OCI-LY7 (cell line): Measurements from ENCODE around the gene PCID2. TPM values are rescaled to one million over a fixed set of nuclear protein-coding genes. Genes with fewer than 3 reads are reported as not detected.

Source experiments
- BruUV-seq: library from RNA; stranded (reverse); fragments of 400-500 nt; replicated peaks from 2 replicates; lab custom pipeline; 2021; lab: Mats Ljungman, UMichigan
- CTCF ChIA-PET: fragments of 300-600 bp; sonication (Branson Sonifier 250); formaldehyde crosslinking; loops from one replicate; lab custom pipeline; 2022; ENCODE audit warnings: antibody characterized with exemption; ENCODE audit not compliant: unreplicated experiment; lab: Charles Lee
- POLR2A ChIA-PET: fragments of 300-600 bp; sonication (Branson Sonifier 250); formaldehyde crosslinking; loops from one replicate; lab custom pipeline; 2022; ENCODE audit warnings: antibody characterized with exemption; lab: Charles Lee
- DNase-seq: peaks from one replicate; pipeline ENCODE4 v3.0.0-alpha.2; 2015; ENCODE audit warnings: low spot score
- H2AFZ ChIP-seq: fragments of 200-600 bp; sonication (generic), shearing (Covaris generic); 2 replicates; pipeline ENCODE4 v1.6.1; 2014; ENCODE audit warnings: mild to moderate bottlenecking, antibody characterized with exemption, low read length, moderate library complexity
- H3K27ac ChIP-seq: fragments of 200-600 bp; sonication (generic); 2 replicates; pipeline ENCODE4 v1.5.1; 2014; ENCODE audit warnings: mixed run types, low read depth, mild to moderate bottlenecking, moderate library complexity, low read length, inconsistent platforms; ENCODE audit not compliant: poor library complexity, severe bottlenecking
- H3K36me3 ChIP-seq: fragments of 200-600 bp; sonication (generic); 2 replicates; pipeline ENCODE4 v1.6.1; 2014; ENCODE audit warnings: mild to moderate bottlenecking, antibody characterized with exemption, low read length, moderate library complexity, mixed read lengths; ENCODE audit not compliant: insufficient read depth
- H3K4me1 ChIP-seq: fragments of 200-600 bp; sonication (generic); 2 replicates; pipeline ENCODE4 v1.5.1; 2014; ENCODE audit warnings: mild to moderate bottlenecking, low read length; ENCODE audit not compliant: insufficient read depth, poor library complexity, severe bottlenecking
- H3K4me2 ChIP-seq: fragments of 200-600 bp; sonication (generic); 2 replicates; pipeline ENCODE4 v1.6.1; 2014; ENCODE audit warnings: mild to moderate bottlenecking, low read length
- H3K4me3 ChIP-seq: fragments of 200-600 bp; sonication (generic); 2 replicates; pipeline ENCODE4 v1.5.1; 2014; ENCODE audit warnings: mild to moderate bottlenecking, low read depth, low read length; ENCODE audit not compliant: poor library complexity, severe bottlenecking
- H3K79me2 ChIP-seq: fragments of 200-600 bp; sonication (generic); 2 replicates; pipeline ENCODE4 v1.6.1; 2016; ENCODE audit warnings: low read depth, mild to moderate bottlenecking, low read length, moderate library complexity, mixed read lengths; ENCODE audit not compliant: insufficient read depth
- H3K9me2 ChIP-seq: fragments of 200-600 bp; sonication (generic); 2 replicates; pipeline ENCODE4 v1.6.1; 2016; ENCODE audit warnings: mild to moderate bottlenecking, low read length, mixed read lengths; ENCODE audit not compliant: insufficient read depth
- H3K9me3 ChIP-seq: fragments of 200-600 bp; sonication (generic); 2 replicates; pipeline ENCODE4 v1.6.1; 2014; ENCODE audit warnings: mild to moderate bottlenecking, mixed run types, low read length, mixed read lengths
- H4K20me1 ChIP-seq: fragments of 200-600 bp; sonication (generic); 2 replicates; pipeline ENCODE4 v1.6.1; 2014; ENCODE audit warnings: mild to moderate bottlenecking, antibody characterized with exemption, low read length, moderate library complexity, mixed read lengths; ENCODE audit not compliant: insufficient read depth
- CTCF ChIP-seq: fragments of 200-600 bp; sonication (generic); conservative IDR thresholded peaks from 2 replicates; pipeline ENCODE4 v1.5.1; 2014; ENCODE audit warnings: mild to moderate bottlenecking, antibody characterized with exemption, low read length, moderate library complexity, mixed read lengths
- EZH2phosphoT487 ChIP-seq: fragments of 200-600 bp; sonication (generic); IDR thresholded peaks from 2 replicates; pipeline ENCODE4 v1.6.1; 2018; ENCODE audit warnings: low read depth, borderline replicate concordance, mild to moderate bottlenecking, mixed run types, antibody characterized with exemption, low read length, moderate library complexity, mixed read lengths
- intact Hi-C: fragments of 100-400 bp; cut with micrococcal nuclease; formaldehyde crosslinking; loops from one replicate; pipeline ENCODE4 v1.10.0; 2022; ENCODE audit not compliant: unreplicated experiment
- total RNA-seq, 2 experiments: library from RNA; depleted of rRNA in 1 of 2; stranded (reverse); fragments of >200 nt in 1 of 2; shearing (Covaris generic) in 1 of 2; gene quantifications; 2 replicates each; pipeline ENCODE4 v1.2.3, GENCODE V29; 2014 to 2022

PCID2 gene
- total RNA-seq, 2 experiments from 2014 or later = 30.2 to 41.9 TPM

GRCh38 chr13:113209759-113210421, 1.4 kb upstream of the PCID2 start:
- peak overlapping the region; percentile 86 for H3K4me2 ChIP-seq
- peak overlapping the region; percentile 94 for H3K4me3 ChIP-seq
- peak; percentile 65 for DNase-seq
- CTCF ChIA-PET = no interaction called here
- peaks cover 4% of the 10 kb centered on the region; the same call in 1 of the 2 replicates for H4K20me1 ChIP-seq
- peak overlapping the region; percentile 70 for H3K27ac ChIP-seq
- BruUV-seq = no TSS peak
- H3K79me2 ChIP-seq = peaks cover 84% of the 10 kb centered on the region
- peaks cover 36% of the 10 kb centered on the region for H3K36me3 ChIP-seq
- peaks cover 22% of the 10 kb centered on the region for H3K4me1 ChIP-seq
- no peaks in the 10 kb centered on the region for H3K9me3 ChIP-seq
- TF ChIP-seq EZH2phosphoT487 = no peak
- no peak for TF ChIP-seq CTCF
- intact Hi-C loops = loop anchor here (1.0 to 10.0 kb wide), 3 partner anchors 87 to 375 kb away; partner anchors contain the start of genes LAMP1 and TFDP1
- H3K9me2 ChIP-seq = no peaks in the 10 kb centered on the region
- H2AFZ ChIP-seq = peak overlapping the region; percentile 37; the same call in 1 of the 2 replicates
- POLR2A ChIA-PET = interaction anchor here (0.5 to 0.6 kb wide), 3 partner anchors 239 to 1111 kb away, joined by 3 read pairs; no protein-coding TSS in a partner anchor

GRCh38 chr13:113209336-113209758, 878 bp upstream of the PCID2 start, which contains the start of gene CUL4A:
Gene CUL4A (plus strand): TSS chr13:113209613. CDS start chr13:113209628, 15 bp downstream.
- H3K4me3 ChIP-seq = peak within 1 kb of the TSS; percentile 94
- H3K36me3 ChIP-seq = peaks cover 36% of the 10 kb centered on the region
- H3K9me3 ChIP-seq = no peaks in the 10 kb centered on the region
- intact Hi-C loops = loop anchor here (1.0 to 10.0 kb wide), 2 partner anchors 240 to 375 kb away; partner anchors contain the start of gene TFDP1
- peaks cover 22% of the 10 kb centered on the region for H3K4me1 ChIP-seq
- peak; percentile 61 for DNase-seq
- H2AFZ ChIP-seq = peak within 1 kb of the TSS; percentile 65
- POLR2A ChIA-PET = interaction anchor here (0.5 to 0.6 kb wide), 3 partner anchors 239 to 1112 kb away, joined by 3 read pairs; no protein-coding TSS in a partner anchor
- CTCF ChIA-PET = no interaction called here
- H4K20me1 ChIP-seq = peaks cover 4% of the 10 kb centered on the region; the same call in 1 of the 2 replicates
- no TSS peak for BruUV-seq
- TF ChIP-seq EZH2phosphoT487 = no peak
- no peak for TF ChIP-seq CTCF
- peak within 1 kb of the TSS; percentile 86 for H3K4me2 ChIP-seq
- no peaks in the 10 kb centered on the region for H3K9me2 ChIP-seq
- peaks cover 84% of the 10 kb centered on the region for H3K79me2 ChIP-seq
- peak within 1 kb of the TSS; percentile 84 for H3K27ac ChIP-seq
